Gastroesophageal sphincter (tissue), 3 donors: ENCODE measurements around the gene SORL1-AS1.

ENCODE experiments used
- CTCF ChIP-seq, 4 experiments: fragments of 200-600 bp in 2 of 4; fragments of 450-650 bp in 2 of 4; sonication (generic) in 1 of 4; IDR thresholded peaks; one replicate each; pipeline ENCODE4 v1.5.1; 2017 to 2019; ENCODE audit warnings: antibody characterized with exemption in 4 of 4, mild to moderate bottlenecking in 2 of 4, moderate library complexity in 2 of 4
- EP300 ChIP-seq: sonication (generic); formaldehyde crosslinking; IDR thresholded peaks from one replicate; pipeline ENCODE4 v1.6.1; 2017; ENCODE audit warnings: antibody characterized with exemption, mild to moderate bottlenecking
- POLR2A ChIP-seq, 2 donors: fragments of 450-650 bp; IDR thresholded peaks; one replicate each; pipeline ENCODE4 v1.6.1; 2017; ENCODE audit warnings: antibody characterized with exemption in 2 of 2, mild to moderate bottlenecking in 2 of 2, moderate library complexity in 1 of 2
- POLR2AphosphoS5 ChIP-seq: sonication (generic); formaldehyde crosslinking; IDR thresholded peaks from one replicate; pipeline ENCODE4 v1.6.1; 2017; ENCODE audit warnings: antibody characterized with exemption

DNA sequence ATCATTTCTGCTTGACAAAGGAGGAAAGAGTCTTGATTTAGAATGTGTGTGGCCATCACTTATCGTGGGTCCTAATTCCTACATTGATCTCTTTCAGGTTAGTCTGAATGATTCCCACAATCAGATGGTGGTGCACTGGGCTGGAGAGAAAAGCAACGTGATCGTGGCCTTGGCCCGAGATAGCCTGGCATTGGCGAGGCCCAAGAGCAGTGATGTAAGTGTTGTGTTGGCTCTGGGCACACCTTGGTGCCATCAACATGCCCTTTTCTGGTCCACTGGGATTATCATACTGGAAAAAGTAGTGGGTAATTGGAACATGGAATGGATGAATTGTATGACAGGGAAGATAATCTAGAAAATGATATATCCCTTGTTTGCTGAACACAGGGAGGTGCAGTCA lies 17.1 kb upstream of the SORL1-AS1 start:
- TF ChIP-seq POLR2AphosphoS5 (no peak), POLR2A (IDR thresholded peaks at IDR 0.05) (no peak), CTCF (IDR thresholded peaks at IDR 0.05) (no peak), EP300 (no peak)
